ENCODE data around the gene SGO2.

DNA sequence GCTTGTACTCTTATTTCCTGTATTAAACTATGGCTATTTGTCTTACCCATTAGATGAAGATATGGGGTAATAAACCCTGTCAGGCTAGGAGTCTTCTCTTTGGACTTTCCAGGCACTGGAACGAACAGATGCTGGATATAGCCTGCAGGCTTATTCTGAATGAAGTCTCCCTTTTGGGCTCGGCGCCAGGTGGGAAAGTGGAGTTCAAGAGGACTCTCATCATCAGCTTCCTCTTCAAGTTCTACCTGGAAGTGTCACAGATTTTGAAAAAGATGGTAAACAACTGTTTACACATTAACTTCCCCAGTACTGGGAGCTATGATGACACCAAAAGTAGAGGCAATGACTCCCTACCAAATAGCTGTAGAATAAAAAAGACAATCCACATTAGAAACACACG lies 87.7 kb downstream of the SGO2 start:
- TF ChIP-seq CTCF (IDR thresholded peaks at IDR 0.05; ENCODE audit: insufficient read depth, low read length, poor library complexity, severe bottlenecking) (no peak), EZH2phosphoT487 (conservative IDR thresholded peaks at IDR 0.05; ENCODE audit: low read length) (no peak)

Data from SU-DHL-6 (cell line).